OCI-LY3 (cell line): Measurements from ENCODE around the gene CLRN2.

Source experiments
- CTCF ChIP-seq: fragments of 200-600, 300-600 bp; sonication (generic); IDR thresholded peaks from 2 replicates; pipeline ENCODE4 v1.5.1; 2014; ENCODE audit warnings: antibody characterized with exemption, low read length, low read depth
- EZH2phosphoT487 ChIP-seq: fragments of 200-600 bp; shearing (Covaris generic); IDR thresholded peaks from 2 replicates; pipeline ENCODE4 v1.6.1; 2018; ENCODE audit warnings: antibody characterized with exemption, mixed run types, low read depth

- TF ChIP-seq CTCF (no peak), EZH2phosphoT487 (no peak)
These were observed 45.2 kb downstream of the CLRN2 start for GRCh38 chr4:17560065-17560673.
